AG04449 (cell line): Measurements from ENCODE around the gene IGSF21.
"Not testable (repeated sequence)": the region's sequence is repeated elsewhere in the genome, so short reads cannot be mapped to it uniquely, and the experiment has no call there.

Experiments used
- CTCF ChIA-PET: fragments of 350-600 bp; formaldehyde crosslinking; extraction: SDS; loops from one replicate; lab custom pipeline; 2021; ENCODE audit warnings: antibody characterized with exemption; lab: Yijun Ruan, JAX
- POLR2A ChIA-PET: fragments of 400-600, 350-600 bp; formaldehyde crosslinking; extraction: SDS; loops from one replicate; lab custom pipeline; 2020; ENCODE audit warnings: antibody characterized with exemption, inconsistent platforms; lab: Yijun Ruan, JAX
- DNase-seq: peaks from one replicate; pipeline ENCODE4 v3.0.0-alpha.2; 2010; ENCODE audit warnings: low read depth, low spot score
- H3K4me3 ChIP-seq: 2 replicates; pipeline ENCODE4 v1.5.1; 2011; ENCODE audit warnings: low read depth, mild to moderate bottlenecking, control low read depth, low read length
- TF ChIP-seq, protein P1 (sequence below): IDR thresholded peaks from one replicate; pipeline ENCODE4 v1.5.1; 2011; ENCODE audit warnings: mild to moderate bottlenecking, moderate library complexity, low read length, control low read depth, inconsistent platforms; ENCODE audit not compliant: insufficient read depth; ENCODE audit errors: missing control alignments

Gene IGSF21

DNA sequence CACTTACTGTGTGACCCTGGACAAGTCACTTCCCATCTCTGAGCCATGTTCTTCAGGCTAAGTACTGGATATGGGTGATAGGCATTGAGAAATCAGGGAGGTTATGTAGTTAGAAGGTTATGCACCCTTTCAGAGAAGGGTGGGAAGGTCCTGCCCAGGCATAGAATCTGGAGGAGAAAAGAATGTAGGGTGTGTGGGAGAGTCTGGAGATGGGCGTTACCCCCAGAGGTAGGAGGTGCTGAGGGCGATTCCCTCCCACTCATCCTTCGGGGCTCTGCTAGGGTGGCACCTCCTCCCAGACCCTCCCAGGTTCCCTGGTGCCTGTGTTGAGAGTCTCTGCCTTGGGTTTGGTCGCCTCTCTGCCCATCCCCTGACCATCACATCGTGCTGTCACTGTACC, 51.1 kb downstream of the IGSF21 start:
- POLR2A ChIA-PET: no interaction called here
- TF ChIP-seq, protein P1, sequence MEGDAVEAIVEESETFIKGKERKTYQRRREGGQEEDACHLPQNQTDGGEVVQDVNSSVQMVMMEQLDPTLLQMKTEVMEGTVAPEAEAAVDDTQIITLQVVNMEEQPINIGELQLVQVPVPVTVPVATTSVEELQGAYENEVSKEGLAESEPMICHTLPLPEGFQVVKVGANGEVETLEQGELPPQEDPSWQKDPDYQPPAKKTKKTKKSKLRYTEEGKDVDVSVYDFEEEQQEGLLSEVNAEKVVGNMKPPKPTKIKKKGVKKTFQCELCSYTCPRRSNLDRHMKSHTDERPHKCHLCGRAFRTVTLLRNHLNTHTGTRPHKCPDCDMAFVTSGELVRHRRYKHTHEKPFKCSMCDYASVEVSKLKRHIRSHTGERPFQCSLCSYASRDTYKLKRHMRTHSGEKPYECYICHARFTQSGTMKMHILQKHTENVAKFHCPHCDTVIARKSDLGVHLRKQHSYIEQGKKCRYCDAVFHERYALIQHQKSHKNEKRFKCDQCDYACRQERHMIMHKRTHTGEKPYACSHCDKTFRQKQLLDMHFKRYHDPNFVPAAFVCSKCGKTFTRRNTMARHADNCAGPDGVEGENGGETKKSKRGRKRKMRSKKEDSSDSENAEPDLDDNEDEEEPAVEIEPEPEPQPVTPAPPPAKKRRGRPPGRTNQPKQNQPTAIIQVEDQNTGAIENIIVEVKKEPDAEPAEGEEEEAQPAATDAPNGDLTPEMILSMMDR: no peak
- CTCF ChIA-PET: no interaction called here
- no peak for DNase-seq
- no peak overlapping the region for H3K4me3 ChIP-seq

DNA sequence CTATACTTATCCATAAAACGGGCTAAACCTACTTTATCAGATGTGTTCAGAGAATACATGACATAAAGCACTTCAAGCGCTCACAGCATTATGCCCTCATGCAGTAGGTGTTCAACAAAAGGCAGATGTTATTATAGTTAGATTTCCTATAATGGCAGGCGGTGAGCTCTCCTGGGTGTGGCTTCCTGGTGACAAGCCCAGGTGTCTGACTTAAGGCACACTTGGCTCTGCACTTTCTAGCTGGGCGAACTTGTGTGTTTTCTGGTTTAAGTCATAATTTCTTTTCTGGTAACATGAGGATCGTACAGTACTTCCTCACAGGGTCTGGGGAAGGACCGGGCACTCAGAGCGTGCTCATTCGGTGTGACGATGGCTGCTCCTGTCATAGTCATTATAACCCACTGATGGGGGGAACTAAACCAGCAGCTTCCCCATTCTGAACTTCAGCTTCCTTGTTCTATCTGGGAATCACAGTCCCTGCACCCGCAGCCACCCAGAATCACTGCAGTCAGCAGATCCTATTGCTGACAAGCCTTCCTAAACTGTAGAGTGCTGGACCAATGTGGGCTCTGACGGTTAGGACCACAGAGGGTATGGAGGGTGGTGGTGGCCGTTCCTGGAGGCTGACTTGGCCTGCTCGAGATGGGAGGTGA, 52.8 kb downstream of the IGSF21 start:
- TF ChIP-seq, protein P1: no peak
- H3K4me3 ChIP-seq: no peak overlapping the region
- no peak for DNase-seq
- ChIA-PET CTCF (no interaction called here), POLR2A (no interaction called here)

DNA sequence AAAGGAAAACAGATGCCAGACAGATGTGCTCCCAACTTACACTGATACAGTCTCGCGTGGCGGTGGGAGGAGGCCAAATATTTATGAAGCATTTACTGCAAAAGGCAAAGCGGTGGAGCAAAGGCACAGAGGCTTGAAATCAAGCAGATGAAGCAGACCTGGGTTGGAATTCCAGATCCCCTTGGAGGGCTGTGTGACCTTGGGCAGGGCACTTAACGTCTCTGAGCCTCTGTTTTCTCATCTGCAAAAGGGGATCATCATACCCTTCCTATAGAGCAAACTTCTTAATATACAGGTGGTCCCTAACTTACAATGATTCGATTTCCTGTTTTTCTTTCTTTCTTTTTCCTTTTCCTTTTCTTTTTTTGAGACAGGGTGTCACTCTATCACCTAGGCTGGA, 54.1 kb downstream of the IGSF21 start:
- TF ChIP-seq, protein P1: no peak
- POLR2A ChIA-PET: no interaction called here
- H3K4me3 ChIP-seq: no peak overlapping the region
- CTCF ChIA-PET: no interaction called here
- no peak for DNase-seq

DNA sequence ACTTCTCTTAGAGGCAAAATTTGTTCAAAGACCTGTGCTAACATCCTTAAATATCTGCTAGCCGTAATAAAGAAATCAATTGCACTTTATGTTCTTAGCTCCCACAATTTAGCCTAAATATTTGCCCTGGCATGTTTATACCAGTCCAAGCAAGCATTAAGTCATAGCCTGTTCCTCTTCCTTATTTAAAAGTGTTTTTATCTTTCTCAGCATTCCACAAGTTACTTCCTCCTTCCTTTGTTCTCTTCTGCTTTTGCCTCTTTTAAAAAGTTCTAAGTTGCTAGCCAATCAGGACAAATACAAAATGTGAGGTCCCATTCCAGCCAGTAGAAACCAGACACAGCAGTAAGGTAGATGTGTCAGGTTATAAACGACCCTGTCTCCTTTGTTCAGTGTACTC, 58.0 kb downstream of the IGSF21 start:
- POLR2A ChIA-PET, CTCF ChIA-PET, DNase-seq, H3K4me3 ChIP-seq: not testable (repeated sequence)

DNA sequence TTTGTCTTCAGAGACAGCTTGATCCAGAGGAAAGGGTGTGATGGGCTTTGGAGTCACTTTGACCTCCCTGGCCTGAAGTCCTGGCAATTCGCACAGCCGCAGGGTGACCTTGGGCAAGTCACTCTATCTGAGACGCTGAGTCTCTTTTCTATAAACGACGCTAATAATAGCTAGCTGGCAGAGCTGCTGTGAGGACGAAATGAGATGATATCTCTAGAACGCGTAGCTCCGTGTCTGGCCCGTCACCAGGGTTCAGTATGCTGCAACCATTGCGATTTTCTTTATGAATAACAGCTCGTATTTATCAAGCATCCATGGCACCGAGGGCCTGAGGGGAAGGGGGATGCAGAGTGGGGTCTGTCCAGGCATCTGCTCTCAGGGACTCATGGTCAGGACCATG, 58.7 kb downstream of the IGSF21 start:
- POLR2A ChIA-PET: no interaction called here
- TF ChIP-seq, protein P1: no peak
- H3K4me3 ChIP-seq: no peak overlapping the region
- CTCF ChIA-PET: no interaction called here
- DNase-seq: no peak

DNA sequence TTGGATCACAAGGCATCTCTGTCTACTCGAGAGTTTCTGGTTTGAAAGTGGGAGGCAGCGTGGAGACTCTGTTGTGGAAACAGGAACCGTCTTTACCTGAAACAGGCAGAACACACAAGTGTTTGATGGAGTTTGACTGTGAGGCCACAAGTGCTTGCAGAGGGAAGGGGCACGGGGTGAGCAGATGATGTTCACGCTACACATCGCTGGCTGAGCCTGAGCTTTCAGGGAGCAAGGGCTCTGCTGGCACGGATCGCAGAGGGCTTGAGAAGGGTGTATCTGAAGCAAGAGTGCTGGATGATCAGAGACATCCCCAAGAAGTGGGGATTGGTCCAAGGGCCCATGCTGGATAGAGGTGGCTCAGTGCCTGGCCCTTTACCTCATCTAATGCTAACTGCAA, 59.3 kb downstream of the IGSF21 start:
- DNase-seq: no peak
- ChIA-PET CTCF (no interaction called here), POLR2A (no interaction called here)
- TF ChIP-seq, protein P1: no peak
- no peak overlapping the region for H3K4me3 ChIP-seq

DNA sequence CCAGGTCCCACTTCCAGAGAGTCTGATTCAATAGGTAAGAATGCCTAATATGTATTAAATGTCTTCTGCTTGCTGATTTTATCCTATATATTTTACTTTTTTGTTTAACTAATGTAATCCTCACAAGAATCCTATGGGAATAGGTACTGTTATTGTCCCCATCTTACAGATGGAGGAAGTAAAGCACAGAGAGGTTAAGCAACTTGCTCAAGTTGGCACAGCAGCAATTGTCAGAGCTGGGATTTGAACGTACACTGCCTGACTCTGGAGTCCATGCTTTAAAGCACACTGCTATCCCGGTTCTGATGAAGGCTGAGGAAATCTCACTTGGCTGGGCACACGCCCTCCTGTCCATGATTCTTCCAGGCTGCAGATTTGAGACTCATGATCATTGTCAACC, 62.8 kb downstream of the IGSF21 start:
- no peak overlapping the region for H3K4me3 ChIP-seq
- TF ChIP-seq, protein P1: no peak

More for the DNA sequence above, 62.8 kb downstream of the IGSF21 start:
- no peak for DNase-seq
- CTCF ChIA-PET: no interaction called here
- POLR2A ChIA-PET: no interaction called here
